HG02759 (cell line): ENCODE measurements around the gene SMURF1.
A peak's percentile ranks its signal among the peaks of the same experiment; 100 is the strongest.

ENCODE experiments used
- ATAC-seq: cut with Tn5 transposase; IDR thresholded peaks from one replicate; pipeline ENCODE4 v1.9.1; 2021; ENCODE audit warnings: mild to moderate bottlenecking, moderate library complexity; ENCODE audit not compliant: unreplicated experiment

The SMURF1 gene

DNA sequence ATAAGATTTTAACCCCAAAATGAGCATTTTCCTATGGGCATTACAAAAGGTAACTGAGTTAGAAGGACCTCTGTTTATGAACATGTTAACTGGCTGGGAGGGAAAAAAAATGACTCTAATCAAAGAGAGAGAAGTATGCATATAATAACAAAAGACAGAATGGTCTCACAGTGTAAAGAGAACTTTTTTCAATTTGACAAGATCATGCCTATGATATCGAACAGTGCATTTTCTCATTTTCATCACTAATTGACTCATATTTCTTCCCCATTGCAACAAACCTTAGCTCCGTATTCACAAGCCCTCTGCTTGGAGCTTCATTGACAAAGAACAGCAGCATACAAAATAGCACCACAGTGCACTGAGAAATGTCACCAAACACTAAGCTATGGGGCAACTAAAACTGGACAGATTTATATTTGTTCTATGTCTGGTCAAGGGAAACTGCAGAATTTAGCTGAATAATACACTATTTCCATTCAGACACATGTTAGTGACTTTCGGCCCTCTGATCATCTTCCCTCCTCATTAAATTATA lies 45.6 kb downstream of the SMURF1 start:
- ATAC-seq = no peak

DNA sequence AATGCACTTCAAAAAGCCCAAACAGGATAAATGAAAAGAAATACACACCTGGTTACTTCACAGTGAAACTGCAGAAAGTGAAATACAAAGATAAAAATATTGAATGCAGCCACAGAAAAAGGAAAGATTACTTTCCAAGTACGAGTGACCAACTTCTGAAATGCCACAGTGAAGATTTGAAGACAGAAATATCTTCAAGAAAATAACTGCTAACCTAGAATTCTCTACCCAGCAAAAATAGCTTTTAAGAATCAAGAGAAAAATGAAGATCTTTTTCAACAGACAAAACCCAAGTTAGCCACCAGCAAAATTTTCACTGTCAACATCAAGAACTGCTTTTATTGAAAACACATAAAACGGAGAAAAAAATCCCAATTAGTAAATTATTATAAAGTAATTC lies 46.2 kb downstream of the SMURF1 start:
- no peak for ATAC-seq

DNA sequence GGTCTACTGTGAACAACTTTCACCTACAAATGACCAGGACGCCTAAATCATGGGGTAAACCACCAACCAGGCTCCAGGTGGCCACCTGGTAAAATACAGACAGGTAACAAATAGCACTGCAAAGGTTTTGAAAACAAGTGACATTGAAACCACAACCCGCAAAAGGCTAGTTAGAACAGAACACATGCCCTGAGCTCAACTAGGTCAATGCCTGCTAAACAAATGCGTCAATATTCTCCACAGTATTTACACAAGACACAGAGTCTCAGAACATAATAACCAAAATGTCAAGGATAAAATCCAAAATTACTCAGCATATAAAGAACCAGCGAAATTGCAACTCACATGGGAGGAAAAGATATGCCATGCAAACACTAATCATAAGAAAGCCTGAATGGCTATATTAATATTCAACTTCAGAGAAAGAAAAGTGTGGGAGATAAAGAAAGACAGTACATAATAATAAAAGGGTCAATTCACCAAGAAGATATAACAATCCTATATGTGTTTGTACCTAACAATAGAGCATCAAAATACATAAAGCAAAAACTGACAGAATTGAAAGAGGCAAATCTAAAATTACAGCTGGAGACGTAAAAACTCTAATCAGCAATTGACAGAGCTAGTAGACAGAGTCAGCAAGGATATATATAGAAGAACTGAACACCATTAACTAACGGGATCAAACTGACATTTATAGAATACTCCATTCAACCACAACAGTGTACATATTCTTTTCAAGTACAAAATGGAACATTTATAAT lies 47.6 kb downstream of the SMURF1 start:
- no peak for ATAC-seq

DNA sequence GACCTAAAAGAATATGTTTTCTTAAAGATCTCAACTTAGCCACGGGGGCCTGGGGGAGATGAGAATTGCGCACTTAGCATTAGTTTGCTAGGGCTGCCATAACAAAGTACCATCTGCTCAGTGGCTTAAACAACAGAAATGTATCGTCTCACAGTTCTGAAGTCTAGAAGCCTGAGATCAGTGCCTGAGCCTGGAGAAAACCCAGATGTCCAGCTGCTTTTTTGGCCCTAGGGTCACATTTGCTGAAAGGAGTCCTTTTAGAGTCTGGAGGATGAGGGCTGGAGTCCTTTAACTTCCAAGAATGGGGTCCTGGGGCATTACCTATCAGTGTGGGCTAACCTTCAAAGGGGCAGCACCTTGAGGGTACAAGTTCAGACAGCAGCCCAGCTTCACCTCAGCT lies 48.2 kb downstream of the SMURF1 start:
- no peak for ATAC-seq

DNA sequence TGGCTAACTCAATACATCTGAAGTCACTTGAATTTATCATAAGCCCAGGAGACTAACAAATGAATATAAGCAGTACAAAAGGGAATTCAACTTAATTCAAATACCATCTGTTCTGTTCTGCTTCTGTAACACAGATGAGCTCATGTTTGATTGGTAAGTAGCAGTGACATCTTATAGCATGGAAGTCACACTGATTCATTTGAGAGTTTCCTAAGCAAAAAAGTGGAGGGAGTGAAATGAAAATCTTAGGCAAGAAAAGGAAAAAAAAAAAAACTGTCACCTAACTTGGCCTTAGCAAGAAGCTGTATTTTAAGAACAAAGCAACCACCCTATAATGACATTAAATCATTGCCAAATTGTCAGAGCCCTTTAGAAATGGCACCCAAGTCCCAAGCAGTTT lies 49.5 kb downstream of the SMURF1 start:
- ATAC-seq = no peak

DNA sequence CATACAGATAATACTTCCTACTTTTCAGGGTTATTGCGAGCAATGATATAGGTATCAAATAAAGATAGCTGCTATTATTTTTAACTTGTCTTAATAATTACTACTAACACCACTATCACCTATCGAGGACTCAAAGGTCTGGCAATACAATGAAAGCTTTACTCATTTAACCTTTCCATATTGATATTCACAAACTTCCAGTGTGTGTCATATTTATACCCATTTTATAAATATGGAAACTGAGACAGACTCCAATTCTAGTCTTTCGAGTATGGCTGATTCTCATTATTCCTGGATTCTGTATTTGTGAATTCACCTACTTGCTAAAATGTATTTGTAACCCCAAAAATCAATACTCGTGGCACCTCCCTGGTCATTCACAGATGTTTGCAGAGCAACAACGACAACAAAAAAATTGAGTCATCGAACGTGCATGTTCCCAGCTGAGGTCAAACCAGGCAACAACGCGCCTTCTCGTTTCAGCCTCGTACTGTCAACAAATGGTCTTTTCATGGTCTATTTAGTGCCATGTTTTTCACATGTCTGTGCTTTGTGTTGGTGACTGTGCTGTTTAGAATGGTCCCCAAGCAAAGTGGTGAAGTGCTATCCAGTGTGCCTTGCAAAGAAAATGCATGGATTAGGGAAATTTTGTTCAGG lies 51.7 kb downstream of the SMURF1 start:
- ATAC-seq = no peak

DNA sequence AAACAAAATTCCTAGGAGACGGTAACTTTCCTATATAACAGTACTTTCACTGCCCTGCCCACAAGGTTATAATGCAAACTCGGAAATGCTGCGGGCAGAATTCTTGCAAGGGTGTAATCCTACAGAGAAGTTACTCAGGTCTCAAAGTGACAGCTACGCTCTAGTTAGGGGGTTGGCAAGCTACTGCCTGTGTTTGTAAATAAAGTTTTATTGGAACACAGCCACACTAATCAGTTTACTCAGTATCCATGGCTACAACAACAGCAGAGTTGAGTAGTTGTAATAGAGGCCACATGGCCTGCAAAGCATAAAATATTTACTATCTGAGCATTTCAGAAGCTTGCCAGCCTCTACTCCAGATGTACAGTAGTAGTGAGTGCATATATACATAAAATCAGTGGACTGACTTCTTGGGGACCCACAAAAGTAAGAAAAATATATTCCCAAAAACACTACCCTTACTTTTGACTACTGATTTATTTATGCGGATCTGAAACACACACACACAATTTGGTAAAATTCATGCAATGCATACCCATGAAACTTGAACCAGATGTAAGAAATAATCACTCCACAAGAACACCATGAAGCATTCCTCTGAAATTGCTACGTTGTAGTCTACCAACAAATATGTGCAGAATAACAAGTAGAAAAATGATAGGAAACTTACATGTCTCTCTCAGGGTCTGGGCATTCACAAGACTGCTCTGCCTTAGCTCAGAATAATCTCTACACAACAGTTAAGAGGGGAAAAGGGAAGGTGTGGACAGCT lies 53.0 kb downstream of the SMURF1 start:
- no peak for ATAC-seq

DNA sequence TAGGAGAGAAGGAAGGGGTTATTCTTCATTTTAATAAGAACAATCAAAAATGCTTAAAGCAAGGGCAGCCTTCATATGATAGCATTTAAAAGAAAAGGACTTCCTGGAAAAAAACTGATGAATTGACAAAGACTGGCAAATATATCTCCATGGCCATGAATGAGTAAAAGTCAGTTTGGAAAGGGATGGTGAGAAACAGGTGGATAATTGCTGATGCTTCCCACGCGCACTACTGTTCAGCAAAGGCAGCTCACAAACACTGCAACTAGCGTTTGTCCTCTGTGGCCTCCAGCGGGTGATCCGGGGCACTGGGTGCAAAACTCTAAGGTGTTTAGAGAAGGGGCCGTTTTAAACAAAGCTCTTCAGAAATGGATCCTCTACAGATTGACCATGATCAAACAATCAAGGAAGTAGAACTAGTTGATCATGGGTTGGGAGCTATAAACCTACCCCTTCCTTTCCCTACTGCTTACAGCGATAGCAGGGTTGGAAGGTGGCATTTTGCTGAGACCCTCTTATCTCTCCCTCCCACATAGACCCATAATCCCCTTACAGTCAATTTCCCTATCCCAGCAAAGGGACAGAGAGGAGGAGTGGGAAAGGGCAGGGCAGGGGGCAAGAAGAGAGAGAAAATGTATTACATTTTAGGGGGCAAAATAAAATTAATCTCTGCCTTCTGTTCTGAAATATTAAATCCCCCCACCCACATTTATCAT lies 53.8 kb downstream of the SMURF1 start:
- no peak for ATAC-seq

DNA sequence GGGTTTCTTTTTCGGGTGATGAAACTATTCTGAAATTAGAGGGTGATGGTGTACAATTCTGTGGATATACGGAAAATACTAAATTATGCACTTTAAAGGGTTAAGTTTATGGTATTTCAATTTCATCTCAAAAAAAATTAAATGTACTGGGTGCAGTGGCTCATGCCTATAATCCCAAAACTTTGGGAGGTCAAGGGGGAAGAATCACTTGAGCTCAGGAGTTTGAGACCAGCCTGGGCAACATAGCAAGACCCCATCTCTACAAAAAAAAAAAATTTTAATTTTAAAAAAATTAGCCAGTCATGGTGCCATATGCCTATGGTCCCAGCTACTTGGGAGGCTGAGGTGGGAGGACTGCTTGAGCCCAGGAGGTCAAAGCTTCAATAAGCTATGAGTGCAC lies 57.0 kb downstream of the SMURF1 start:
- ATAC-seq = no peak

DNA sequence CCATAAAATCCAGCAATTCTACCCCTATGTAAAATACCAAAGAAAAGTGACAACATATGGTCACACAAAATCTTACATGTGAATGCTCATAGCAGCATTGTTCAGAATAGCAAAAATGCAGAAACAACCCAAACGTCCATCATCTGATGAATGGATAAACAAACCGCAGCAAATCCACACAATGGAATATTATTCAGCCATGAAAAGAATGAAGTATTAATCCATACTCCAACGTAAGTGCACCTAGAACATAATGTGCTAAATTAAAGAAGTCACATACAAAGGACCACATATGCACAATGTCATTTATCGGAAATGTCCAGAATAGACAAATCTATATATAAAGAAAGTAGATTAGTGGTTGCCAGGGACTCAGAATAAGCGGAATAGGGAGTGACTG lies 57.4 kb downstream of the SMURF1 start:
- no peak for ATAC-seq

DNA sequence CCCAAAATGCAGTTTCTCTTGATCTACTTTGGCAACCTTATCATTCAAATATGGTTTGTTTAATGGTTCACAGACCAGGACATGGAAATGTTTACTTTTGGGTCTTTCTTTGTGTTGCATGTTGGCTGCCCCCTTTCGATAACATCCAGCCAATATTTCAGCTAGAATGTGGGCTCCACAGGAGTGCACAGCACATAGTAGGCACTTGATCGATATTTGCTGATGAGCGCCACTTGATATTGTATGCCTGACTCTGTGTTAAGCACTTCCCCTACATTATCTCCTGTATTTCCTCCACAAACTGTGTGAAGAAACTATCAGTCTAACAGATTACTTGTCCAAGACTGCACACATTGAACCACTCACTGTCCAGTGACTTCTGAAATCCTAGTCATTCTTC lies 60.2 kb downstream of the SMURF1 start:
- no peak for ATAC-seq

DNA sequence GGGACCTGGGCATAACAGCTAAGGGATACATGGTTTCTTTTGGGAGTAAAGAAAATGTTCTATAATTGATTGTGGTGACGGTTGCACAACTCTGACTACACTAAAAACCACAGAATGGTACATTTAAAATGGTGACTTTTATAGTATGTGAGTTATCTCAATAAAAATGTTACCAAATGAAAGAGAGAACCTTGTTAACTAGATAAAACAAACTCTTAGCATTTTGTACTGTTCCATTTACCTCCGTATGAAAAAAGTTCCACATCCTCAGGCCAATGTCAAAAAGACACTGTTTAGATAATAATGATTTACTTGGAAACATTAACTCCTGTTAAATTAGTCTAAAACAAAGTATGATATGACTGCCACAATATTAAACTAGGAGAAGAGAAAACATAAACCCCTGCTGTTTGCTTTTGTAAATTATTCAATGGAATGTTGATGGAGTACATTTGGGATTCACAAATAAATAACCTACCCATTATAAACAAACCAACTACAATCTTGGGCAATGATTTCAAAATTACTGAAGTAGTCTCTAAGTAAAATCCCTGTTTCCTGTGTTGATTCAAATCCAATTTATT lies 60.7 kb downstream of the SMURF1 start:
- ATAC-seq = no peak

DNA sequence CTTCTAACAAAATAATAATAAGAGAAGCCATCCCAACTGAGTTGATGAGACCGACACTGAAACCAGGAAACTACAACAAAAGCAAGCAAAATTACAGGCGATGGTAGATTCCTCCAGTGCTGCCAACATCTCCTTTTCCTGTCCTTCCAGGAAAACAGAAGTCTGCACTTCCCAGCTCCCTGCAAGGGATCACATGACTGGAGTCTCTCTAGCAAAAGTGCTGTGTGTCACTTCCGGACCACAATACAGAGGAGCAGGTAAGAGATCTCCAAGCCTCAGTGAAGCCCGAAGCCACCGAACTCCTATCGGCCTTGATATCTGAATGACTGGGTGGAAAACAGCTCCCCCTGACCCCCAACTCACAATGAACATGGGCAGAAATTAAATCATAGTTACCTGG lies 63.2 kb downstream of the SMURF1 start:
- ATAC-seq = no peak

DNA sequence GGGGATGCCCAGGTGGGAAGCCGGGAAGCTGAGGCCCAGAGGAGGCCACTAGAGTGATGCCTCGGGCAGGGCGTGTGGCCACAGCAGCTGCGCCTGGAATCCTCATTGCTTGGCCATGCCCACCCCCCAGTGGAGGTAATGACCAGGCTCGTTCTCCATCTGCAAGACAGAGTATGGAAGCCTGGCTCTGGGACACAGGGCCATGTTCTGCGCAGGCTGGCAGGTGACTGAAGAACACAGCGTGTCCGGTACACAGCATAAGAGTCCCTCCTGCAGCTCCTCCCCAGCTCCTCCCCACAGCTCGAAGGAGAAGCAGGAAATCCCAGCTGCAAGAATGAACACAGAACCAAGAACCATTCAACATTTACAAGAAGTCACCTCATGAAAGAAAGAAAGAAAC lies 64.8 kb downstream of the SMURF1 start:
- ATAC-seq = peak; percentile 40

DNA sequence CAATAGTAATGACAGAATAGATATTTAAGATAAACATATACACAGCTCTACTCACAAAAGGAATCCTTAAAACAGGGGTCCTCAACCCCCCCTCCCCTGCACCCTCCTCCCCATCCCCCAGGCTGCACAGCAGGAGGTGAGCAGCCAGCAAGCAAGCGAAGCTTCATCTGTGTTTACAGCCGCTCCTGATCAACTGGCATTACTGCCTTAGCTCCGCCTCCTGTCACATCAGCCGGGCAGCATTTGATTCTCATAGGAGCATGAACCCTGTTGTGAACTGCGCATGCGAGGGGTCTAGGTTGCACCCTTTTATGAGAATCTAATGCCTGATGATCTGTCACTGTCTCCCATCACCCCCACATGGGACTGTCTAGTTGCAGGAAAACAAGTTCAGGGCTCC lies 65.5 kb downstream of the SMURF1 start:
- ATAC-seq = no peak

DNA sequence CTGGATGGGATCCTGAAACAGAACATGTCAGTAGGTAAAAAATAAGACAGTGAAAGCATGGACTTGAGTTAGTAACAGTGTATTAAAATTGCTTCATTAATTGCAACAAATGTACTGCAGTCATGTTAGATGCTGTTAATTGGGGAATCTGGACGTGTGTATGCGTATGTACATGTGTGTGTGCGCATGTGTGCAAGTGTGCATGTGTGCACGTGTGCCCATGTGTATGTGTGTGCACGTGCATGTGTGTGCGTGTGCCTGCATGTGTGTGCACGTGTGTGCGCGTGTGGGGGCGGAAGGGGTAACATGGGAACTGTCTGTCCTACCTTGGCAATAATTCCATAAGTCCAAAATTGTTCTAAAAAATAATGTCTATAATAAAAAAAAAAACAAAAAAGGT lies 67.3 kb downstream of the SMURF1 start:
- ATAC-seq = no peak

DNA sequence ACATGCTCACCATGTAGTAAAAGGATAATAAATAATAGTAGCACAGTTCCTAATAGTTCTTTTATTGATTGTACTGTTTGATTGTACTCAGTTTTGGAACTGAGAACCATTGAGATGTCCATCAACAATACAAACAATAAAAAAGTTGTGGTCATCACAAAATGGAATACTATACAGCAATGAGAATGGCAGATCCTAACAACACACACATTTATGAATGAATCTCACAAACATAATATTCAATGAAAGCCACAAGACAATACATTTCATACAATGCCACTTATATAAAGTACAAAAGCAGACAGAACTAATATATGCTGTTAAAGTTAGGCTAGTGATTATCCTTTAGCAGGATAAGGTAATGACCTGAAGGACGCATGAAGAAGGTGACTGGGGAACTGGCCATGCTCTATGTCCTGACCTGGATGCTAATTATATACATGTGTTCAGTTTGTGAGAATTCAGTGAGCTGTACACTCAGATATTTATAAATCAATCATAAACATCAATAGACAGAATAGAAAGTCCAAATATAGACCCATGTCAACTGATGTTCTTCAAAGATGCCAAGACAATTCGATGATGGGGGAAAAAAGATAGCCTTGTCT lies 70.0 kb downstream of the SMURF1 start:
- no peak for ATAC-seq

DNA sequence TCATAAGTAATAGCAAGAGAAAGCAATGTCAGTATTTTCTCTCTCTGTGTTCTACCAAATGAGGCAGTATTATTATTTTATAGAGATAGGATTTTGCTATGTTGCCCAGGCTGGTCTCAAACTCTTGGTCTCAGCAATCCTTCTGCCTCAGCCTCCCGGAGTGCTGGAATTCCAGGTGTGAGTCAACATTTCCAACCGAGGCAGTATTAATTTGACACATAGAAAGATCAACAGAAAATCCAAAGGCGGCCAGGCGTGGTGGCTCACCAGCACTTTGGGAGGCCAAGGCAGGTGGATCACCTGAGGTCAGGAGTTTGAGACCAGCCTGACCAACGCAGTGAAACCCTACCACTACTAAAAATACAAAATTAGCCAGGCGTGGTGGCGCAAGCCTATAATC lies 71.8 kb downstream of the SMURF1 start:
- no peak for ATAC-seq

DNA sequence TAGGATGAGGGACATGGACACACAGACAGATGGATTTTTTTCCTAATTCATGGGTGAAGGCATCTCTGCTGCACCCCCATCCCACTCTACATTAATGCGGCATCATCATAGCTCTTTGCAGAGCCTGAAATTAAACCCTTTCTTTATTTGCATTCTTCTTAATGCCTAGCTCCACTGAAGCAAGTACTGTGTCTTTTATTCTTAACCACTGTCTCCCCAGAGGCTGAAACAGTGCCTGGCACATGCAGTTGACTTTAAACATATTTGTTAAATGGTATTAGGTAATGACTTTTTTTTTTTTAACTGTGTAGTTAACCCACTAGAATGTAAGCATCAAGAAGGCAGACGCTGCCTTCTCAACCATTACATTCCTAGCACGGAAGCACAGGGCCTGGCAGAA lies 73.5 kb downstream of the SMURF1 start:
- ATAC-seq = no peak

DNA sequence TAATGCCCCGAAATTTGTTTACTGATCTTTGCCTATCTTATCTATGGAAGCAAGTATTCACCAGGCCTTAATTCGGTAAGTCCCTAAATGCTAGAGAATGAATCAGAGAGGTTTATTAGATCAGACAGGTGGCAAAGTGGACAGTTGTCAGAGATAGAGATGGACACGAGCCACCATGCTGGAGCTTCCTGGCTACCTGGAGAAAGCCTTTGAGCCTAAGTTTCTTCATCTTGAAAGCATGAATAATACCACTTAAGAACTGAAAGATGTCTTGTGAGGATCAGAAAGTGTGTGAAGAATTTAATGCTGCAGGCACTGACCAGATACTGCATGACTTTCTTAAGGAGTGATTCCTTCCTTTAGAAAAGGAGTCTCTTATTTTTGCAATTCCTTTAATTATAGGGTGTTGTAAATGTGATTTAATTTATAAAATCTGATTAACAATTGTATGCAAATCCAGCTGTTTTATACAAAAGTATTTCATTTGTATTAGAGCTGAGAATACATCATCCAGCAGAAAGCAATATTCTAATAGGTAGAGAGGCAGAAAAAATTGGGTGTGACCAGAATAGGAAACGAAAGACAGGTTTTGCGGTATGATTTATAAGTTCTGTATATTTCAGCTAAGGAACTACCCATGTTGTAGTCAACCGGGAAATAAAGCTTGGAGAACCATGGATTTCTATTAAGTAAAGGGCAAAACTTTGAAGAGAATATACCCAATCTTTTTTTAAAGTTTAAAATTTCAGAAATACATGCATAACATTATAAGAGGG lies 82.7 kb downstream of the SMURF1 start:
- ATAC-seq = no peak
